Measurements from ENCODE around the gene NR2F2. TPM values are rescaled to one million over a fixed set of nuclear protein-coding genes. Genes with fewer than 3 reads are reported as not detected.
A peak's percentile ranks its signal among the peaks of the same experiment; 100 is the strongest.

The NR2F2 gene
- total and polyA plus RNA-seq, 10 donors = 18.6 to 256 (median 111) TPM

DNA sequence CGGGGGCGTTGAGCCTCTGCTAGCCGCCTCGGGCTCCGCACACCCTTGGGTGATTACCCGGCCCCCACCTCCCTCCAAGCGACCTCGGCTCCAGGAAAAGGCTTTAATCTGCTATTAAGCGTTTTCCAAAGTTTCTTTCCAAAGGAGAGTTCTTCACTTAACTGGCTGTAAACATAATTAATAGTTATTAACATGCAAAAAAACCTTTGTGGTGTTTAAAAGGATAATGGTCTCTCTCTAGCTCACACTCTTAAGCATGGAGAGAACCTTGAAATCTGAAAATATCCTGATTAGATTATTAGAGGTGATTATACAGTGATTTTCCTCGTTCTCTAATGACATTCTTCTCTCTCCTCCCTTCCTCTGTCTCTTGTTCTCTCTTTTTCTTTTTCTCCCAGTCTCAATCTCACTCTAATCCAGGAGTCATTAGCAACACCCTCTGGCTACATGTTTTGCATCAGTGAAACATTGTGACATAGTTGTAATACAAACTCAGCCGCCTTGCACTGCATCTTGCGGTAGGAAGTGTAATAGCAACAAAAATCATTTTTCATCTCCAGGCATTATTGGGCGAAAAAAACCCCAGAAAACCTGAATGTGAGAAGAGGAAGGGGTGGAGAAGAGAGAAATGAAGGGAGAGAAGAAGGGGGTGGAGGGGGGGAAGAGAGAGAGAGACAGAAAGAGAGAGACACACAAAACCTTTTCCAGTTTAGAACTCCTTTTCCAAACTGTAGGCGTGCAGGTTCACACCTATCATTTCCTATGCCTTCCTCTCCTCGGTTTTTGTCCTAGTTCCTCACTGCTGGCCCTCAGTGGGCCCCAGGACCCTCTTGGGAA lies 24.4 kb downstream of the NR2F2 start:
- 4 to 5% (median 5%) methylated on average over 15 of the region's 15 CpGs for WGBS, 5 donors
- Histone ChIP-seq H3K36me3 (no peaks in the 10 kb centered on the region), H3K9me3 (peaks cover 0 to 3% (median 0%) of the 10 kb centered on the region in 8 donors), H3K4me1 (peaks cover 14 to 98% (median 60%) of the 10 kb centered on the region in 6 donors), H3K4me3 (peak overlapping the region; percentile 24 to 84 (median 34)), H3K27me3 (replicated peaks in 1 of 7) (peaks cover 0 to 99% (median 62%) of the 10 kb centered on the region in 7 donors), H3K27ac (peak overlapping the region; percentile 81 to 93 (median 90))
- TF ChIP-seq, protein P1, sequence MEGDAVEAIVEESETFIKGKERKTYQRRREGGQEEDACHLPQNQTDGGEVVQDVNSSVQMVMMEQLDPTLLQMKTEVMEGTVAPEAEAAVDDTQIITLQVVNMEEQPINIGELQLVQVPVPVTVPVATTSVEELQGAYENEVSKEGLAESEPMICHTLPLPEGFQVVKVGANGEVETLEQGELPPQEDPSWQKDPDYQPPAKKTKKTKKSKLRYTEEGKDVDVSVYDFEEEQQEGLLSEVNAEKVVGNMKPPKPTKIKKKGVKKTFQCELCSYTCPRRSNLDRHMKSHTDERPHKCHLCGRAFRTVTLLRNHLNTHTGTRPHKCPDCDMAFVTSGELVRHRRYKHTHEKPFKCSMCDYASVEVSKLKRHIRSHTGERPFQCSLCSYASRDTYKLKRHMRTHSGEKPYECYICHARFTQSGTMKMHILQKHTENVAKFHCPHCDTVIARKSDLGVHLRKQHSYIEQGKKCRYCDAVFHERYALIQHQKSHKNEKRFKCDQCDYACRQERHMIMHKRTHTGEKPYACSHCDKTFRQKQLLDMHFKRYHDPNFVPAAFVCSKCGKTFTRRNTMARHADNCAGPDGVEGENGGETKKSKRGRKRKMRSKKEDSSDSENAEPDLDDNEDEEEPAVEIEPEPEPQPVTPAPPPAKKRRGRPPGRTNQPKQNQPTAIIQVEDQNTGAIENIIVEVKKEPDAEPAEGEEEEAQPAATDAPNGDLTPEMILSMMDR (IDR thresholded peaks at IDR 0.05 in 8 of 11, conservative IDR thresholded peaks at IDR 0.05 in 3 of 11) = peak in 5 of 11 experiments; percentile 14 to 50 (median 30)
- no peak for TF ChIP-seq POLR2A (IDR thresholded peaks at IDR 0.05)
- intact Hi-C loops (cut with DNase I; ENCODE audit: low total_unique reads) = loop anchor here (10.0 kb wide), 1 partner anchor 880 kb away; no protein-coding TSS in a partner anchor
- no peak for DNase-seq

DNA sequence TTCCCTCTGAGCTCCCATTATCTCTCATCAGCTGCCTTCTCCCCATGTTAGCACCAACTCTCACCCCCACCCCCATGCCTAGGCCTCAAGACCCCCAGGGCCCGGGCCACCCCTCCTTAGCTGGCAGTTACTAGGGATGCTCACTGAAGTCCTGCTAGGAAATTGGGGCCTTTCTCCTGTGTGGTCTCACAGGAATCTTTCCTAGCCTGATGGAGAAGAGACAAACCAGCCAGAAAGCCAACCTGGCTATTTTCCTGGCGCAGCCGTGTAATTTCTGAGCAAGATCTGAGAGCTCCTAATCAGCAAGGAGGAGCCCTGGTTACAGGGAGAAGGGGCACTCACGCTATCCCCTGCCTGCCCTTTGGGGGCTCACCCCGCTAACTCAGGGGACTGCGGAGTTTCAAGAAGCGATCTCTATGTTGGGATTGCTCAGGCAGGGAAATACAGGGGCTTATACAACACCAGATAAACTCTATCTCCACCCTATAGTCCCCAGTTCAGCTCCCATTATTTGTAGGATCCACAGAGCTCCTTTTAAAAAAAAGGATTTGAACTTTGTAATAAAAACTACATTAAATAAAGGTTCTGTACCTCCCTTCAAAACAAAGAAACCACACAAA lies 25.2 kb downstream of the NR2F2 start:
- no peak for TF ChIP-seq POLR2A (IDR thresholded peaks at IDR 0.05)
- TF ChIP-seq, protein P1 (IDR thresholded peaks at IDR 0.05 in 8 of 11, conservative IDR thresholded peaks at IDR 0.05 in 3 of 11) = no peak
- no peak for TF ChIP-seq POLR2AphosphoS5 (IDR thresholded peaks at IDR 0.05)
- Histone ChIP-seq H3K27me3 (replicated peaks in 1 of 7) (peaks cover 0 to 100% (median 67%) of the 10 kb centered on the region in 7 donors), H3K4me1 (peaks cover 9 to 97% (median 57%) of the 10 kb centered on the region in 6 donors), H3K9me3 (peaks cover 0 to 3% (median 0%) of the 10 kb centered on the region in 8 donors), H3K27ac (peak overlapping the region; percentile 21 to 93 (median 90)), H3K4me3 (peak overlapping the region in 5 of 8 donors; percentile 36 to 84 (median 57)), H3K36me3 (no peaks in the 10 kb centered on the region)
- intact Hi-C loops (cut with DNase I; ENCODE audit: low total_unique reads) = loop anchor here (10.0 kb wide), 1 partner anchor 879 kb away; no protein-coding TSS in a partner anchor
- WGBS, 5 donors = 17 to 36% (median 21%) methylated on average over 7 of the region's 7 CpGs
- DNase-seq = no peak

DNA sequence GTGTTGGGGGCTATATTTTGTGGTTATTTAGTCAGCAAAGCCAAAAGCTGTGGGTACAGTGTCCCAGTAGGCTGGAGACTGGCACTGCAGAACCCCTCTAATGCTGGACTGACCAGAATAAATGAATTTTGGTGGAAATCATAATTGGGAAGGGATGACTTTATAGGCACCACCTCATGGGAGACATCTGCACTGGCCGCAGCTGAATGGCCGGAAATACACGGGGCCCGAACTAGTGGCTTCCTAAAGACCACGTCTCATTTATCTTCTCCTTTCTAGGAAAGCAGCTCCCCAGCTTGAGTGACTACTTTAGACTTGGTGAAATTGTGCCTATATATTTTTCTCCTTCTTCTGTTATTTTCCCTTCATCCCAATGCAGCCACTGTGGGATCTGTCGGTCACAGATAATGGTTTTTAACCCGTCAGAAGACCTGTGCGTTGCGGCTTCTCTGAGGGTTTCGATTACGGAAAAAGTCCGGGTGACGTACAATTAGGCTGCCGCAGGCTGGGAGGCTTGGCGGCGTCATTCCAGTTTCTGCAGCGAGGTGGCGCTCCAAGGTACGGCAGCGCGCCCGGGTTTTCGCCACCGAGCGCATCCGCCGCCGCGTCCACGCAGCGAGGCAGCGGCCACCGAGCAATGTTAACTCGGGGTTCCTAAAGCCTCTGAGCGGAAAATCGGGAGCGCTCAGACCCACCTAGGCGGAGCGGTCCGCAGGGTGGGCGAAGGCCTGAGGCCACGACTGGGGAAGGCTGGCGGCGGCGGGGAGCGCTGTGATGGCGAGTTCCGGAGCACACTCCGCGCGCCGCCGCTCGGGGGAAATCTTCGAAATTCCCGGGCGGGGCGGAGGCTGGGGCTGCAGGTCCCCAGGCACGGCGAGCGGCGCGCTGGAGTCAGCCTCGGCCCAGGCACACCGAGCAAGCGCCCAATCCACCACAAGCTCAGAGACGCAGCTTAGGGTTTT lies 26.3 kb downstream of the NR2F2 start:
- peaks cover 0 to 100% (median 75%) of the 10 kb centered on the region in 7 donors for H3K27me3 ChIP-seq (replicated peaks in 1 of 7)
- H3K9me3 ChIP-seq = peaks cover 0 to 3% (median 0%) of the 10 kb centered on the region in 8 donors
- no peaks in the 10 kb centered on the region for H3K36me3 ChIP-seq
- TF ChIP-seq POLR2AphosphoS5 (IDR thresholded peaks at IDR 0.05) (peak; percentile 44 to 84 (median 80)), POLR2A (IDR thresholded peaks at IDR 0.05) (no peak)
- TF ChIP-seq, protein P1 (IDR thresholded peaks at IDR 0.05 in 8 of 11, conservative IDR thresholded peaks at IDR 0.05 in 3 of 11) = peak; percentile 88 to 97 (median 94)
- H3K27ac ChIP-seq = peak overlapping the region; percentile 55 to 93 (median 90)
- intact Hi-C loops (cut with DNase I; ENCODE audit: low total_unique reads) = loop anchor here (10.0 kb wide), 1 partner anchor 878 kb away; no protein-coding TSS in a partner anchor
- peaks cover 6 to 86% (median 48%) of the 10 kb centered on the region in 6 donors for H3K4me1 ChIP-seq
- DNase-seq = peak; percentile 87
- 0 to 4% (median 1%) methylated on average over 52 to 67 of the region's 67 CpGs for WGBS, 5 donors
- H3K4me3 ChIP-seq = peak overlapping the region; percentile 46 to 84 (median 61)

All from spleen (tissue), 11 donors.